CD4-positive, alpha-beta T cell treated with Interleukin-17A for 4 hours (primary cell): Measurements from ENCODE around the gene NR4A1.

Experiments
- DNase-seq: peaks from one replicate; pipeline ENCODE4 v3.0.0-alpha.2; 2020; ENCODE audit warnings: mixed read lengths

NR4A1 gene

DNA sequence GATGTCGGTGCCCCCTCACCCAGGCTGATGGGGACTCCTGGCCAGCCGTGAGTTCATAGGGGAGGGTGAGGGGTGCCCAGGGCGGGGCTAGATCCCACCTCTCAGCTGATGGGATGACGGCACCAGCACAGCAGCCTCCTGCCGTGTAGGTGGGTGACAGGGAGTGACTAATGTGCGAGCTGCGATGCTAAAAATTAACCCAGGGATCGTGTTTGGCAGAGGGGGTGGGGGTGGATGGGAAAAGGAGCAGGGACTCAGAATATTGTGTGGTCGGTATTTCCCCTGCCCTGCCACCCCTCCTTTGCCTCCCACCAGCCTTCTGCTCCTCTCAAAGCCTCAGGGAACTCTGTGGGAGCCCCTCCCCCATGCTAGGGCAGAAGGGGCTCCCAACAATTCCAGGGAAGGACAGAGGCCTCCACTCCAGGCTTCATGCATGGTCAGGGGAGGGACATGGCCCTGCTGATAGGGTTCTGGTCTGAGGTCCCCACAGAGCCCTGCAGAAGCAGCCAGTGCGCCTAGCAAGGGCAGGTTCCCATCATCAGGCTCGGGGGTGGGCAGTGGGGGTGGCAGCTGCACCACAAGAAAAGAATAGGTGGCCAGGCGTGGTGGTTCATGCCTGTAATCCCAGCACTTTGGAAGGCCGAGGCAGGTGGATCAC, 32.0 kb upstream of the NR4A1 start:
- no peak for DNase-seq

GRCh38 chr12:52020539-52021336, 30.5 kb upstream of the NR4A1 start:
- DNase-seq, result peak; percentile 80

DNA sequence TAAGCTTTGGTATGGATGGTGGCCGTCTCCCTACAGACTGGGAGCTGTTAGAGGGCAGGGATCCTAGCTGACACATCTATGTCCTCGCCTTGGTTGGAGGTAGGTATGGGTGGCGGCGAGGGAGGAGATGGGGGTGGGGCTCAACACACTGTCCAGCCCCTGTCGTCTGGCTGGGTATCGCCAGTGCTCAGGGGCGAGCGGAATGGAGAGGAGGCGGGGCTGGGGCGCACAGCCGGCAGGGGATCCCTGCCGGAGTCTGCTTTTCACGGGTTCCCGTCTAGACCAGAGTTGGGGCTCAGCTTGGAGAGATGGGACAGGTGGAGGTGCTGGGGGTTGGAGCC, 28.4 kb upstream of the NR4A1 start:
- no peak for DNase-seq

GRCh38 chr12:52023182-52023975, 27.9 kb upstream of the NR4A1 start:
- DNase-seq, result peak; percentile 97

GRCh38 chr12:52023976-52024688, 27.1 kb upstream of the NR4A1 start:
- DNase-seq, result no peak

- peak; percentile 63 for DNase-seq
Measured at GRCh38 chr12:52024845-52025230, 26.4 kb upstream of the NR4A1 start.

- DNase-seq, result no peak
Measured at GRCh38 chr12:52026263-52026662, 25.0 kb upstream of the NR4A1 start.

- no peak for DNase-seq
Measured at GRCh38 chr12:52027085-52027843, 24.0 kb upstream of the NR4A1 start.

- DNase-seq, result no peak
Measured at GRCh38 chr12:52029685-52030084, 21.6 kb upstream of the NR4A1 start.

DNA sequence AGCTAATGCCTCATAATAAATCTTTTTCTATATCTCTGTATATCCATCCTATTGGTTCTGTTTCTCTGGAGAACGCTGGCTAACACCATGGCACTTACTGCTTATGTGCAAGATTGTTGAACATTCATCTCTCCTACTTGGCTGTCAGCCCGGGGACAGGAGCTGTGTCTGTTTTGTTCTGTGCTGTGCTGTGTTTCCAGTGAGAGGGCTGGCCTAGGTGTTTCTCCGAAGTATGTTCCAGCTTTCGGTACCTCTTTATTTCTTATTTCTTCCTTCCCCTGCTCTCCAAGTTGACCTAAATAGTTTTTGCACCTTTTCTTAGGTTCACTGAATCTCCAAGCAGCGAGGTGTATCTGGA, 18.8 kb upstream of the NR4A1 start:
- no peak for DNase-seq

- peak; percentile 86 for DNase-seq
Measured at GRCh38 chr12:52032804-52033445, 18.3 kb upstream of the NR4A1 start.

DNA sequence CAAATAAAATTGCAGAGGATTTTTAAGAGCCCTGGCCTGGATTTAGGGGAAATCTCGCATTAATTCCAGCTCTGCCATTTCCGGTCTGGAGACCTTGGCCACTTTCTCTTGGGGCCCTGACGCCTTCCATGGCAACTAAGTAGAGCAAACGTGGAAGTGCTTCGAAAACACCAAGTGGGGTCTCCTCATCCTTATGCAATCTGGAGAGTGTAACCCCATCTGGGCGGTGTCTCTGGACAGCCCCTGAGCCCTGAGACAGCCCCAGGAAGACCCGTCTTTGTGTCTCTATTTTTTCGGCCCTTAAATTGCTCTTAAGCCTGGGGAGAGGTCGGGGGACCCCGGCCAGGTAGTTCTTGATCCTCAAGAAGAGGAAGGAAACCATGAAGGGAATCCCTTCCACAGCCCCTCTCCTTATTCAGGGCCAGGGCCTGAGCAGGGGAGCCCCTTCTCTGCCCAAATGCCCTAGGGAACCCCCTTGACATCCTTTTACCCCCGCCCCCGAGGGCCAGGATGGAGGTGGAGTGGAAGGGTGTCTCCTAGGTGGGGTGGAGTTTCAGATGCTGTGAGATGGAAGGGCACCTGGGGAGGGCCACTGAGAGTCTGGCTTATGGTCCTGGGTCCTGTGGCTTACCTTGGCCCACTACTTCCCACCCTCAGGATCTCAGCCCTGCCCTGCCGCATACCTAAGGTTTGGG, 17.6 kb upstream of the NR4A1 start:
- DNase-seq, result no peak

GRCh38 chr12:52035190-52035589, 16.1 kb upstream of the NR4A1 start:
- no peak for DNase-seq

GRCh38 chr12:52035926-52036325, 15.3 kb upstream of the NR4A1 start:
- DNase-seq, result no peak

GRCh38 chr12:52036587-52037171, 14.6 kb upstream of the NR4A1 start:
- DNase-seq, result peak; percentile 79

- DNase-seq, result no peak
Measured at GRCh38 chr12:52037248-52037861, 13.9 kb upstream of the NR4A1 start.

- DNase-seq, result no peak
Measured at GRCh38 chr12:52038447-52038846, 12.8 kb upstream of the NR4A1 start.

- DNase-seq, result no peak
Measured at GRCh38 chr12:52041035-52041434, 10.2 kb upstream of the NR4A1 start.

DNA sequence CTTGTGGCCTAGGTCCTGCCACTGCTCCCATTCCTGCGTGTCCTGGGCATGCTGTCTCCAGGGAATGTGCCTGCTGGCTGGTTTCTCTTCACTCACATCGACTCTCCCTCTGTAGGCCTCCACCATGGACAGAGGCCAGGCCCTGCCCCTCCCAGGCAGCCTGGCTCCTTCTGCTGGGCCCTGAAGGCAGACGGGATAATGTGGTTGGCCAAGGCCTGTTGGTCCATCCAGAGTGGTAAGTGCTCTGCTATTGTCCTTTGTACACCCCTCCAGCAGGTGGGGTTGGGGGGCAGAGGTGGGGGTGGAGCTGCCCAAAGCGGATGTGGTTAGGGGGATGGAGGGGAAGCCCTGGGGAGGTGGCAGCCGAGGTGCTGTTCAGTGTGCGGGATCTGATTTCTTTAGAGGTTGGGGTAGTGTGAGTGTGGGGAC, 9.5 kb upstream of the NR4A1 start:
- peak; percentile 46 for DNase-seq

- no peak for DNase-seq
Measured at GRCh38 chr12:52042706-52043385, 8.4 kb upstream of the NR4A1 start.
